WTC11 (cell line): ENCODE results near the gene MTF1. TPM values are rescaled to one million over a fixed set of nuclear protein-coding genes. Genes with fewer than 3 reads are reported as not detected.
"Not testable (repeated sequence)": the region's sequence is repeated elsewhere in the genome, so short reads cannot be mapped to it uniquely, and the experiment has no call there.

Source experiments
- ATAC-seq: fragments of 200-7000 bp; cut with Tn5 transposase; 2 replicates; pipeline ENCODE4 v1.10.0; 2021; ENCODE audit warnings: mild to moderate bottlenecking, moderate library complexity
- CTCF ChIA-PET: fragments of 300-600 bp; sonication (Branson Sonifier 250); formaldehyde crosslinking; loops from one replicate; lab custom pipeline; 2021; ENCODE audit warnings: antibody characterized with exemption; lab: Charles Lee
- POLR2A ChIA-PET: fragments of 350-600 bp; sonication (Branson Sonifier 250); formaldehyde crosslinking; loops from one replicate; lab custom pipeline; 2021; ENCODE audit warnings: antibody characterized with exemption; lab: Charles Lee
- DNase-seq: peaks from one replicate; pipeline ENCODE4 v3.0.0; 2021; ENCODE audit warnings: low spot score
- H3K27ac Mint-ChIP-seq: 2 replicates; pipeline ENCODE4 v1.8.0; 2021; ENCODE audit warnings: mixed read lengths
- H3K27me3 Mint-ChIP-seq: 2 replicates; pipeline ENCODE4 v1.8.0; 2021; ENCODE audit warnings: low read depth, mild to moderate bottlenecking, moderate library complexity, mixed read lengths
- H3K36me3 Mint-ChIP-seq: 2 replicates; pipeline ENCODE4 v1.8.0; 2021; ENCODE audit warnings: mixed read lengths
- H3K4me1 Mint-ChIP-seq: 2 replicates; pipeline ENCODE4 v1.8.0; 2022; ENCODE audit warnings: mixed read lengths
- H3K4me3 Mint-ChIP-seq: 2 replicates; pipeline ENCODE4 v1.8.0; 2021; ENCODE audit warnings: mild to moderate bottlenecking, moderate library complexity, mixed read lengths
- H3K9me3 Mint-ChIP-seq: 2 replicates; pipeline ENCODE4 v1.8.0; 2021; ENCODE audit warnings: mixed read lengths
- CBFB ChIP-seq: sonication (generic); formaldehyde crosslinking; IDR thresholded peaks from 2 replicates; pipeline ENCODE4 v1.8.1; 2022; ENCODE audit warnings: mild to moderate bottlenecking, low read depth, missing genetic modification reagents
- JAZF1 ChIP-seq: fragments of 250-450 bp; sonication (Bioruptor Pico); IDR thresholded peaks from 2 replicates; pipeline ENCODE4 v1.9.0; 2021; ENCODE audit warnings: moderate library complexity, mild to moderate bottlenecking, inconsistent platforms
- SP1 ChIP-seq: sonication (generic); formaldehyde crosslinking; conservative IDR thresholded peaks from 2 replicates; pipeline ENCODE4 v1.8.1; 2022; ENCODE audit warnings: missing genetic modification reagents
- total RNA-seq: library from RNA; stranded (reverse); gene quantifications from 3 replicates; pipeline ENCODE4 v1.2.3, GENCODE V29; 2021
- TF ChIP-seq, protein P1 (sequence below): sonication (generic); formaldehyde crosslinking; IDR thresholded peaks from 2 replicates; pipeline ENCODE4 v1.8.1; 2023; ENCODE audit warnings: mild to moderate bottlenecking, missing genetic modification reagents
- TF ChIP-seq, protein P2 (sequence below): fragments of 250-450 bp; sonication (Bioruptor Pico); conservative IDR thresholded peaks from 2 replicates; pipeline ENCODE4 v1.9.0; 2021; ENCODE audit warnings: mild to moderate bottlenecking
- TF ChIP-seq, protein P3 (sequence below): sonication (generic); formaldehyde crosslinking; IDR thresholded peaks from 2 replicates; pipeline ENCODE4 v1.8.0; 2023; ENCODE audit warnings: mild to moderate bottlenecking, missing genetic modification reagents
- TF ChIP-seq, protein P4 (sequence below): sonication (generic); formaldehyde crosslinking; IDR thresholded peaks from 2 replicates; pipeline ENCODE4 v1.8.1; 2023; ENCODE audit warnings: mild to moderate bottlenecking, missing genetic modification reagents, moderate library complexity
- TF ChIP-seq, protein P5 (sequence below): sonication (generic); formaldehyde crosslinking; IDR thresholded peaks from 2 replicates; pipeline ENCODE4 v1.8.1; 2023; ENCODE audit warnings: mild to moderate bottlenecking, moderate library complexity, missing genetic modification reagents
- TF ChIP-seq, protein P6 (sequence below): sonication (generic); formaldehyde crosslinking; IDR thresholded peaks from 2 replicates; pipeline ENCODE4 v1.8.0; 2022; ENCODE audit warnings: missing genetic modification reagents
- TF ChIP-seq, protein P7 (sequence below): sonication (generic); formaldehyde crosslinking; IDR thresholded peaks from 2 replicates; pipeline ENCODE4 v1.8.0; 2023; ENCODE audit warnings: missing genetic modification reagents, mild to moderate bottlenecking, borderline replicate concordance

The MTF1 gene
- total RNA-seq, 1 experiment from 2014 or later = 12.2 TPM

DNA sequence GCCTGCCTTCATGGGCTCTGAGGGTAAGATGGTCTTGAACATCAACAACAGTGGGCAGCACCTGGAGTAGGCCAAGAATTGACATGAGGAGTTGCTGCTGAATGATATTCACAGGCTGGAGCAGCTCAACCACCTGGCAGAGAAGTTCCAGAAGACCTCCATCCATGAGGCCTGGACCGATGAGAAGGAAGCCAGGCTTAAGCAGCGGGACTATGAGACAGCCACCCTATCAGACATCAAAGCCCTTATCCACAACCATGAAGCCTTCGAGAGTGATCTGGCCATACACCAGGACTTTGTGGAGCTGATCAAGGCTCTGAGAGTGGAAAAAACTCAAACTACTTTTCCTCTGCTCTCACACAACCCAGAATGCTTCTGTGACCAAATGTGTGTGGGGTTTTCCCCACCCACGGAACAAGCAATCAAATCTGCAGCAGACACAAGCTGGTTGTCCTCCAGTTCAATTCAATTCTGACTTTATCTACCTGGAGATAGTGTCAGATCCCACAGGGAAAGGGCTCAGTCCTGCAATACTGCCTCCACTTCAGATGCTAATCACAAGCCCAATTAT lies 82.4 kb downstream of the MTF1 start:
- H3K4me1 Mint-ChIP-seq = no peaks in the 10 kb centered on the region
- H3K4me3 Mint-ChIP-seq = no peak overlapping the region
- H3K27me3 Mint-ChIP-seq = peaks cover 42% of the 10 kb centered on the region
- ChIA-PET POLR2A (no interaction called here), CTCF (interaction anchor here (1.6 kb wide), 1 partner anchor 11 kb away, joined by 5 read pairs; no protein-coding TSS in a partner anchor)
- no peak for ATAC-seq
- DNase-seq = no peak
- peaks cover 9% of the 10 kb centered on the region for H3K9me3 Mint-ChIP-seq
- no peak overlapping the region for H3K27ac Mint-ChIP-seq
- TF ChIP-seq, protein P1, sequence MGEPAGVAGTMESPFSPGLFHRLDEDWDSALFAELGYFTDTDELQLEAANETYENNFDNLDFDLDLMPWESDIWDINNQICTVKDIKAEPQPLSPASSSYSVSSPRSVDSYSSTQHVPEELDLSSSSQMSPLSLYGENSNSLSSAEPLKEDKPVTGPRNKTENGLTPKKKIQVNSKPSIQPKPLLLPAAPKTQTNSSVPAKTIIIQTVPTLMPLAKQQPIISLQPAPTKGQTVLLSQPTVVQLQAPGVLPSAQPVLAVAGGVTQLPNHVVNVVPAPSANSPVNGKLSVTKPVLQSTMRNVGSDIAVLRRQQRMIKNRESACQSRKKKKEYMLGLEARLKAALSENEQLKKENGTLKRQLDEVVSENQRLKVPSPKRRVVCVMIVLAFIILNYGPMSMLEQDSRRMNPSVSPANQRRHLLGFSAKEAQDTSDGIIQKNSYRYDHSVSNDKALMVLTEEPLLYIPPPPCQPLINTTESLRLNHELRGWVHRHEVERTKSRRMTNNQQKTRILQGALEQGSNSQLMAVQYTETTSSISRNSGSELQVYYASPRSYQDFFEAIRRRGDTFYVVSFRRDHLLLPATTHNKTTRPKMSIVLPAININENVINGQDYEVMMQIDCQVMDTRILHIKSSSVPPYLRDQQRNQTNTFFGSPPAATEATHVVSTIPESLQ (CRISPR knock-in tag) = no peak
- TF ChIP-seq, protein P2, sequence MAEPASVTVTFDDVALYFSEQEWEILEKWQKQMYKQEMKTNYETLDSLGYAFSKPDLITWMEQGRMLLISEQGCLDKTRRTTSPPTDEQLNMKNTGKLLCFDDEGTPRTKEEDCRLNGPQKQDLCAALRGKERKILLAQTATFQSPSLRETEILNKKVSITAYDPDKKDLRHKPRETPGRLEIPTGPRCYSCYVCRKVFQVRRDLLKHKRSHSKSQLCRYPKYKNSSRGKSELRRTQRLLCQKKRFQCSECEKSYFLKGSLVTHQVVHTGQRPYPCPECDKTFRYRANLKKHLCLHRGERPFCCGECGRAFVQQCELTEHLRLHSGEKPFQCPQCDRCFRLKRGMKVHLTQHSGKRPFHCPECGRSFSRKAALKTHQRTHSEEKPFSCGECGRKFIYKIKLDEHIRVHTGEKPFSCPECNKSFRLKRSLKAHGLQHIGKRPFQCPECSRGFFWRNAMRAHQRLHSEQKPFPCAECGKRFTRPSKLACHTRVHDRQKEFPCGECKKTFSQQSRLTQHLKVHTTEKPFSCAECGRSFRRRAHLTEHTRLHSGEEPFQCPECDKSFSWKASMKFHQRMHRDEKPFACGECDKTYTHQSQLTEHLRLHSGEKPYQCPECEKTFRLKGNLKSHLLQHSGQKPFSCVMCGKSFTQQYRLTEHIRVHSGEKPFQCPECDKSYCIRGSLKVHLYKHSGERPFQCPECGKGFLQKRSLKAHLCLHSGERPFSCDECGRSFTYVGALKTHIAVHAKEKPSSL = no peak
- TF ChIP-seq JAZF1 (no peak), SP1 (CRISPR knock-in tag) (no peak)
- TF ChIP-seq, protein P3, sequence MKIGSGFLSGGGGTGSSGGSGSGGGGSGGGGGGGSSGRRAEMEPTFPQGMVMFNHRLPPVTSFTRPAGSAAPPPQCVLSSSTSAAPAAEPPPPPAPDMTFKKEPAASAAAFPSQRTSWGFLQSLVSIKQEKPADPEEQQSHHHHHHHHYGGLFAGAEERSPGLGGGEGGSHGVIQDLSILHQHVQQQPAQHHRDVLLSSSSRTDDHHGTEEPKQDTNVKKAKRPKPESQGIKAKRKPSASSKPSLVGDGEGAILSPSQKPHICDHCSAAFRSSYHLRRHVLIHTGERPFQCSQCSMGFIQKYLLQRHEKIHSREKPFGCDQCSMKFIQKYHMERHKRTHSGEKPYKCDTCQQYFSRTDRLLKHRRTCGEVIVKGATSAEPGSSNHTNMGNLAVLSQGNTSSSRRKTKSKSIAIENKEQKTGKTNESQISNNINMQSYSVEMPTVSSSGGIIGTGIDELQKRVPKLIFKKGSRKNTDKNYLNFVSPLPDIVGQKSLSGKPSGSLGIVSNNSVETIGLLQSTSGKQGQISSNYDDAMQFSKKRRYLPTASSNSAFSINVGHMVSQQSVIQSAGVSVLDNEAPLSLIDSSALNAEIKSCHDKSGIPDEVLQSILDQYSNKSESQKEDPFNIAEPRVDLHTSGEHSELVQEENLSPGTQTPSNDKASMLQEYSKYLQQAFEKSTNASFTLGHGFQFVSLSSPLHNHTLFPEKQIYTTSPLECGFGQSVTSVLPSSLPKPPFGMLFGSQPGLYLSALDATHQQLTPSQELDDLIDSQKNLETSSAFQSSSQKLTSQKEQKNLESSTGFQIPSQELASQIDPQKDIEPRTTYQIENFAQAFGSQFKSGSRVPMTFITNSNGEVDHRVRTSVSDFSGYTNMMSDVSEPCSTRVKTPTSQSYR (CRISPR knock-in tag) = no peak
- H3K36me3 Mint-ChIP-seq = no peaks in the 10 kb centered on the region

DNA sequence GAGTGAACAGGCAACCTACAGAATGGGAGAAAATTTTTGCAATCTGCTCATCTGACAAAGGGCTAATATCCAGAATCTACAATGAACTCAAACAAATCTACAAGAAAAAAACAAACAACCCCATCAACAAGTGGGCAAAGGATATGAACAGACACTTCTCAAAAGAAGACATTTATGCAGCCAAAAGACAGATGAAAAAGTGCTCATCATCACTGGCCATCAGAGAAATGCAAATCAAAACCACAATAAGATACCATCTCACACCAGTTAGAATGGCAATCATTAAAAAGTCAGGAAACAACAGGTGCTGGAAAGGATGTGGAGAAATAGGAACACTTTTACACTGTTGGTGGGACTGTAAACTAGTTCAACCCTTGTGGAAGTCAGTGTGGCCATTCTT lies 88.0 kb downstream of the MTF1 start:
- ATAC-seq, DNase-seq, CTCF ChIA-PET, H3K4me1 Mint-ChIP-seq, H3K4me3 Mint-ChIP-seq, H3K27ac Mint-ChIP-seq, POLR2A ChIA-PET, H3K9me3 Mint-ChIP-seq, H3K36me3 Mint-ChIP-seq: not testable (repeated sequence)
- peaks cover 51% of the 10 kb centered on the region for H3K27me3 Mint-ChIP-seq

DNA sequence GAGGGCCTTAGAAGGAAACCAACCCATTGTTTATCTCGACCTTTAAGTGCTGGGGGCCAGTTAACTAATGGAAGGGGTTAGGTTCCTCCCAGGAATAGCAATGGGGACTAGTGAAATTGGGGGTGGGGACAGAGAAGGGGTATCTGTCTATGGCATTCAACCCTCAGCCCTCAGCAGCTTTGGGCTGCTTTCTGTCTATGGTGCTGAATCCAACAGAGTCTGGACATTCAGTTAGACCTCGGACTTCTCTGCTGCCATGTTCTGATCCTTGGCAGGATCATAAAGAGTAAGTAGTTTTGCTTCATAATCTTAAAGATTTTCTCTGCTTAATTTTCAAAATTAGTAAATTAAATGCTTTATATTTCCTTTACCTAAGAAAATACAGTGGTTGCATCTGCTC lies 91.9 kb downstream of the MTF1 start:
- H3K9me3 Mint-ChIP-seq = no peaks in the 10 kb centered on the region
- no peak for DNase-seq
- H3K27ac Mint-ChIP-seq = no peak overlapping the region
- ATAC-seq = no peak
- peaks cover 26% of the 10 kb centered on the region for H3K4me1 Mint-ChIP-seq
- TF ChIP-seq, protein P4, sequence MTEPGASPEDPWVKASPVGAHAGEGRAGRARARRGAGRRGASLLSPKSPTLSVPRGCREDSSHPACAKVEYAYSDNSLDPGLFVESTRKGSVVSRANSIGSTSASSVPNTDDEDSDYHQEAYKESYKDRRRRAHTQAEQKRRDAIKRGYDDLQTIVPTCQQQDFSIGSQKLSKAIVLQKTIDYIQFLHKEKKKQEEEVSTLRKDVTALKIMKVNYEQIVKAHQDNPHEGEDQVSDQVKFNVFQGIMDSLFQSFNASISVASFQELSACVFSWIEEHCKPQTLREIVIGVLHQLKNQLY = no peak
- TF ChIP-seq, protein P5, sequence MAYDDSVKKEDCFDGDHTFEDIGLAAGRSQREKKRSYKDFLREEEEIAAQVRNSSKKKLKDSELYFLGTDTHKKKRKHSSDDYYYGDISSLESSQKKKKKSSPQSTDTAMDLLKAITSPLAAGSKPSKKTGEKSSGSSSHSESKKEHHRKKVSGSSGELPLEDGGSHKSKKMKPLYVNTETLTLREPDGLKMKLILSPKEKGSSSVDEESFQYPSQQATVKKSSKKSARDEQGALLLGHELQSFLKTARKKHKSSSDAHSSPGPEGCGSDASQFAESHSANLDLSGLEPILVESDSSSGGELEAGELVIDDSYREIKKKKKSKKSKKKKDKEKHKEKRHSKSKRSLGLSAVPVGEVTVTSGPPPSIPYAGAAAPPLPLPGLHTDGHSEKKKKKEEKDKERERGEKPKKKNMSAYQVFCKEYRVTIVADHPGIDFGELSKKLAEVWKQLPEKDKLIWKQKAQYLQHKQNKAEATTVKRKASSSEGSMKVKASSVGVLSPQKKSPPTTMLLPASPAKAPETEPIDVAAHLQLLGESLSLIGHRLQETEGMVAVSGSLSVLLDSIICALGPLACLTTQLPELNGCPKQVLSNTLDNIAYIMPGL (CRISPR knock-in tag) = no peak
- TF ChIP-seq, protein P6, sequence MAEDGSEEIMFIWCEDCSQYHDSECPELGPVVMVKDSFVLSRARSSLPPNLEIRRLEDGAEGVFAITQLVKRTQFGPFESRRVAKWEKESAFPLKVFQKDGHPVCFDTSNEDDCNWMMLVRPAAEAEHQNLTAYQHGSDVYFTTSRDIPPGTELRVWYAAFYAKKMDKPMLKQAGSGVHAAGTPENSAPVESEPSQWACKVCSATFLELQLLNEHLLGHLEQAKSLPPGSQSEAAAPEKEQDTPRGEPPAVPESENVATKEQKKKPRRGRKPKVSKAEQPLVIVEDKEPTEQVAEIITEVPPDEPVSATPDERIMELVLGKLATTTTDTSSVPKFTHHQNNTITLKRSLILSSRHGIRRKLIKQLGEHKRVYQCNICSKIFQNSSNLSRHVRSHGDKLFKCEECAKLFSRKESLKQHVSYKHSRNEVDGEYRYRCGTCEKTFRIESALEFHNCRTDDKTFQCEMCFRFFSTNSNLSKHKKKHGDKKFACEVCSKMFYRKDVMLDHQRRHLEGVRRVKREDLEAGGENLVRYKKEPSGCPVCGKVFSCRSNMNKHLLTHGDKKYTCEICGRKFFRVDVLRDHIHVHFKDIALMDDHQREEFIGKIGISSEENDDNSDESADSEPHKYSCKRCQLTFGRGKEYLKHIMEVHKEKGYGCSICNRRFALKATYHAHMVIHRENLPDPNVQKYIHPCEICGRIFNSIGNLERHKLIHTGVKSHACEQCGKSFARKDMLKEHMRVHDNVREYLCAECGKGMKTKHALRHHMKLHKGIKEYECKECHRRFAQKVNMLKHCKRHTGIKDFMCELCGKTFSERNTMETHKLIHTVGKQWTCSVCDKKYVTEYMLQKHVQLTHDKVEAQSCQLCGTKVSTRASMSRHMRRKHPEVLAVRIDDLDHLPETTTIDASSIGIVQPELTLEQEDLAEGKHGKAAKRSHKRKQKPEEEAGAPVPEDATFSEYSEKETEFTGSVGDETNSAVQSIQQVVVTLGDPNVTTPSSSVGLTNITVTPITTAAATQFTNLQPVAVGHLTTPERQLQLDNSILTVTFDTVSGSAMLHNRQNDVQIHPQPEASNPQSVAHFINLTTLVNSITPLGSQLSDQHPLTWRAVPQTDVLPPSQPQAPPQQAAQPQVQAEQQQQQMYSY = no peak
- no peak for TF ChIP-seq CBFB (CRISPR knock-in tag)
- TF ChIP-seq, protein P7, sequence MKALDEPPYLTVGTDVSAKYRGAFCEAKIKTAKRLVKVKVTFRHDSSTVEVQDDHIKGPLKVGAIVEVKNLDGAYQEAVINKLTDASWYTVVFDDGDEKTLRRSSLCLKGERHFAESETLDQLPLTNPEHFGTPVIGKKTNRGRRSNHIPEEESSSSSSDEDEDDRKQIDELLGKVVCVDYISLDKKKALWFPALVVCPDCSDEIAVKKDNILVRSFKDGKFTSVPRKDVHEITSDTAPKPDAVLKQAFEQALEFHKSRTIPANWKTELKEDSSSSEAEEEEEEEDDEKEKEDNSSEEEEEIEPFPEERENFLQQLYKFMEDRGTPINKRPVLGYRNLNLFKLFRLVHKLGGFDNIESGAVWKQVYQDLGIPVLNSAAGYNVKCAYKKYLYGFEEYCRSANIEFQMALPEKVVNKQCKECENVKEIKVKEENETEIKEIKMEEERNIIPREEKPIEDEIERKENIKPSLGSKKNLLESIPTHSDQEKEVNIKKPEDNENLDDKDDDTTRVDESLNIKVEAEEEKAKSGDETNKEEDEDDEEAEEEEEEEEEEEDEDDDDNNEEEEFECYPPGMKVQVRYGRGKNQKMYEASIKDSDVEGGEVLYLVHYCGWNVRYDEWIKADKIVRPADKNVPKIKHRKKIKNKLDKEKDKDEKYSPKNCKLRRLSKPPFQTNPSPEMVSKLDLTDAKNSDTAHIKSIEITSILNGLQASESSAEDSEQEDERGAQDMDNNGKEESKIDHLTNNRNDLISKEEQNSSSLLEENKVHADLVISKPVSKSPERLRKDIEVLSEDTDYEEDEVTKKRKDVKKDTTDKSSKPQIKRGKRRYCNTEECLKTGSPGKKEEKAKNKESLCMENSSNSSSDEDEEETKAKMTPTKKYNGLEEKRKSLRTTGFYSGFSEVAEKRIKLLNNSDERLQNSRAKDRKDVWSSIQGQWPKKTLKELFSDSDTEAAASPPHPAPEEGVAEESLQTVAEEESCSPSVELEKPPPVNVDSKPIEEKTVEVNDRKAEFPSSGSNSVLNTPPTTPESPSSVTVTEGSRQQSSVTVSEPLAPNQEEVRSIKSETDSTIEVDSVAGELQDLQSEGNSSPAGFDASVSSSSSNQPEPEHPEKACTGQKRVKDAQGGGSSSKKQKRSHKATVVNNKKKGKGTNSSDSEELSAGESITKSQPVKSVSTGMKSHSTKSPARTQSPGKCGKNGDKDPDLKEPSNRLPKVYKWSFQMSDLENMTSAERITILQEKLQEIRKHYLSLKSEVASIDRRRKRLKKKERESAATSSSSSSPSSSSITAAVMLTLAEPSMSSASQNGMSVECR (CRISPR knock-in tag) = no peak
- H3K36me3 Mint-ChIP-seq = no peaks in the 10 kb centered on the region
- ChIA-PET CTCF (interaction anchor here (0.6 to 3.7 kb wide), 3 partner anchors 76 to 735 kb away, joined by 3 to 40 read pairs (median 3); partner anchors contain the start of gene CDCA8), POLR2A (interaction anchor here (1.3 kb wide), 1 partner anchor 27 kb away, joined by 3 read pairs; no protein-coding TSS in a partner anchor)
- H3K27me3 Mint-ChIP-seq = peaks cover 81% of the 10 kb centered on the region
- no peak overlapping the region for H3K4me3 Mint-ChIP-seq
